Hematopoietic multipotent progenitor cell treated with erythropoietin and hydrocortisone succinate and interleukin-3 and kit ligand, for 8 days (in vitro differentiated cells): ENCODE results near the gene SCGB3A1.

Experiments
- DNase-seq: peaks from one replicate; pipeline ENCODE4 v3.0.0-alpha.2; 2015

SCGB3A1 gene

DNA sequence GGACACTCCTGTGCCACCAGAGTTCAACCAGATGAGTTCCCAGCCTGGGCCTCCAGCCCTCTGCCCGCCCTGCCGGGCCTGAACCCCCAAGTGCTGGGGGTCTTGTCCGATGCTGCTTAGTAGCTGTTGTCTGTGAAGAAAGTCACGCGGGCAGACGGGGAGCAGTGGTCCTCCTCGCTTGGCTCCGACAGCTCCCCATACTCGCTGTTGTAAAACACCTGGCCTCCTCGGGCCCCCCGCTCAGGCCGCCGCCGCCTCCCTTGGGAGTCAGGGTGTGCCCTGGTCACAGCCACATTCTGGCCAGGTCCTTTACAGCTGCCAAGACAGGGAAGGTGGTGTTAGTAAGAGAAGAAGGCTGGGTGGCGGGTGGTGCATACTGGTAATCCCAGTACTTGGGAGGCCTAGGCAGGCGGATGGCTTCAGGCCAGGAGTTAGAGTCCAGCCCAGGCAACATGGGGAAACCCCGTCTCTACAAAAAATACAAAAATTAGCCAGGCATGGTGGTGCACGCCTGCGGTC lies 11.8 kb upstream of the SCGB3A1 start:
- DNase-seq = no peak

GRCh38 chr5:180602481-180603075 lies 11.3 kb upstream of the SCGB3A1 start:
- DNase-seq = no peak

DNA sequence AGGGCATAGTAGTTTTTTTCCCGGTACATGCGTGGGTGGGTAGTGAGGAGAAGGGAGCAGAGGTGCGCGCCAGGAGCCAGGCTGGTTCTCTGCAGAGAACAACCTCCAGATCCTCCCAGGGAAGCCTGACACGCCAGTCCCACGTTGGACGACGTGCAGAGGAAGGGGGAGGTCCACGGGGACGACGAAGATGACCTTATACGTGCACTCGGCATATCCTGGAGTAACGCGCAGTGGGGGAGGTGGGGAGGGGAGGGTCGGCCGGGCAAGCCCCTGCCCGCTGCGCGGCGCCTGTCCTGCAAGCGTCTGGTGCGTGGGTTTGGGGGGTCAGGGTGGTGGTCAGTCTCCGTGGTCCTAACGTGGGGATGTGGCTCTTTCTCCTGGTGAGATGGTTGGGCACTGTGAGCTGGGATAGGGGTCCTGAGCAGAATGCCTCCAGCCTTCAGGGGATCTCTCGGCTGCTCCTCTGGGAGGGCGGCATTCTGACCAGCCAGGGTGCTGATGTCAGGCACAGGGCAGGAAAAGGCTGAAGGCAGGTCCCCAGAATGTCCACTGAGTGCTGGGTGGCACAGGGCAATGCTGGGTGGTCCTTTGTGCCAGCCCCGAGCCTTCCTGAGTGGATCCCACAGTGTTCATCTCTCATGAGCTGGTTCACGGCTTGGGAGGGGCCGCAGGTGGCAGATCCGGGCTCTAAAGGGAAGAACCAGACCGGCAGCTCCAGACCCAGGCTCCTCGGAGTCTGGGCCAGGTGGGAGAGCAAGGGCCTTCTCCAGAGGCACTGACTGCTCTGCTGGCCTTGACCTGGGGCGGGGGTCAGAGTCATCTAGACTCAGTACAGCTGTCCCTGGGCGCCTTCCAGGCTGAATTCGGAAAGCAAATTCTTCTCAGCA lies 10.5 kb upstream of the SCGB3A1 start:
- DNase-seq = no peak

- DNase-seq = no peak
Measured at GRCh38 chr5:180600554-180601041, 9.3 kb upstream of the SCGB3A1 start.

GRCh38 chr5:180599981-180600553 lies 8.8 kb upstream of the SCGB3A1 start:
- no peak for DNase-seq

- DNase-seq = no peak
Measured at GRCh38 chr5:180599590-180599914, 8.3 kb upstream of the SCGB3A1 start.

DNA sequence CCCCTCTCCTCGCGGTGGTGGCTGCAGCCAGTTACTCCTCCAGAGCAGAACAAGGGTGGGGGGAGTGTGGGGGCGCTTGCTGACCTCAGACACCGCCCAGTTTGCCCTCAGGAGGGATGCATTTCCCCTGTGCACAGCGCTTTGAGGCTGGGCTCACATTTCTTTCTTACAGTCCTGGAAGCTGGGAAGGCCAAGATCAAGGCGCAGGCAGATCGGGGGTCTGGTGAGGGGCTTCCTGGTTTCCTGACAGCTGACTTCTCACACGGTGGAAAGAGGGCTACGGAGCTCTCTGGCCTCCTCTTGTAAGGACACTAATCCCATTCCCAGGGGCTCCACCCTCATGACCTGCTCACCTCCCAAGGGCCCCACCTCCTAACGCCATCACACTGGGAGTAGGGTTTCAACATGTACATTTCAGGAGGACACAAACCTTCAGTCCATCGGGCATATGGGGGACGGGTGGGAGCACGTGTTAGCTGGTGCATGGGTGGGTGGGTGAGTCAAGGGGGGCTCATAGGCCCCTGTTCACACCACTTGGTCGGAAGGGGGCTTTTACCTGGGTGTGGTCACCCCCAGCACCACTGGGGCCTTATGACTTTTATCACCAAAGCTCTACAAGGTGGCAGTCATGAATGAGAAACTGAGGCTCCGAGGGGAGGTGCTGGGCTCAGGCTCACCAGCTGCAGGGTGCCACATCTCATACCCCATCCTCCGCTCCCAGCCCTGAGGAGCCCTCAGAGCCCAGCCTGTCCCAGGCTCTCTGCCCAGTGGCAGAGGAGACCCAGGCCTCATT lies 7.7 kb upstream of the SCGB3A1 start:
- no peak for DNase-seq

- no peak for DNase-seq
Measured at GRCh38 chr5:180598316-180598701, 7.0 kb upstream of the SCGB3A1 start.

GRCh38 chr5:180596668-180597231 lies 5.5 kb upstream of the SCGB3A1 start:
- no peak for DNase-seq

DNA sequence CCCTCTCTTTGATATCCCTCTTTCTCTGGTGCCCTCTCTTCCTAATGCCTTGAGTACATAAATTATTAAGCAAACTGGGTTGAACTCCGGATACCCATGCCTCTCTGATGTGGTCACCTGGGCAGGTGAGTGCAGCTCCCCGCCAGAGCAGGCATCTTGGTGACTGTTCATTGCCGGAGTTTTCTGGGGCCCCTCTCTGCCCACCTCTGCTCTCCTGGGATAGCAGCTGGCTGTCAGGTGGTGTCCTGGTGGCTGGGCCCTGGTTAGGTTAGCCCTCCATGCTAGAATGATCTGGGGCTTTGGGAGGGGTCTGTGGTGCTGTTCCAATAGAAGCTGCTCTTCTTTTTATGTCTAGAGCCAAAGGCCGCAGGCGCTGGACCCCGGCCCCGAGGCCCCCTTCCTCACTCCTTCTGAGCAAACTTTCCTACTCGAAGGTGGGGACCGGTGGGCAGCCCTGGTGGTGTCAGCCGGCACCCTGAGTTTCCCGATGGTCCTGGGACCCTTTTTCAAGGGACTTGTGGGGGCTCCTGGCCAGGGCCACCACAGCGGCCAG lies 4.9 kb upstream of the SCGB3A1 start:
- no peak for DNase-seq

GRCh38 chr5:180595381-180596114 lies 4.2 kb upstream of the SCGB3A1 start:
- DNase-seq = no peak

DNA sequence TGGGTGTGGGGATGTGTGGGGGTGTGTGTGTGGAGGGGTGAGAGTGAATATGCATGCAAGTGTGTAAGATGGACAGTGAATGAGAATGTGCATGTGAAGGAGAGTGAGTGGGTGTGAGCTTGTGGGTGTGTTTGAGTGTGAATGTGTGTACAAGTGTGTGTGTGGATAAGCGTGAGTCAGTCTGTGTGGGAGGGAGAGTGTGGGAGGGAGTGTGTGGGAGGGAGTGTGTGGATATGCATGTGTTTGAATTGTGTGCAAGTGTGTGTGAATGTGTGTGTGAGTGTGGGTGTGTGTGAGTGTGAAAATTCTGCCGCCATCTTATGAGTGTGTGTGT lies 3.7 kb upstream of the SCGB3A1 start:
- DNase-seq = no peak

- no peak for DNase-seq
Measured at GRCh38 chr5:180594311-180595045, 3.2 kb upstream of the SCGB3A1 start.

- no peak for DNase-seq
Measured at GRCh38 chr5:180593446-180594206, 2.3 kb upstream of the SCGB3A1 start.

DNA sequence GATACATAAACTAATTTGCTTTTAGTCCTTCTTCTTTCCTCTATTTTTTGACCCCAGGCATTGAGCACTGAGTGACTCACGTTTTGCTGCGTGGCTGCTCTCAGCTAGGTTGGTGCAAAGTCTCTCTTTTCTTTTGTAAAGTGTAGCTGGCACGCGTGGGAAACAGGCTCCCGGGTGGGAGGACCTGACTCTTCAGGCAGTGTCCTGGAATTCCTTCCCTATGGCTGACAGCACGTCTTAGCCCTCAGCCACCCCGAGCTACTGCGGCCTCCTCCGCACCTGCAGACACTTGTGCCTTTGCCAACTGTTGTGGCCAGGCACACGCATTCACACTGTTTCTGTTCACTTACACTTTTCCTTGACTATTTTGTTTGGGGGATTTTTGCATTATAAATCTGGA lies 877 bp upstream of the SCGB3A1 start:
- no peak for DNase-seq

GRCh38 chr5:180590543-180591310 lies 572 bp downstream of the SCGB3A1 start:
- DNase-seq = no peak

DNA sequence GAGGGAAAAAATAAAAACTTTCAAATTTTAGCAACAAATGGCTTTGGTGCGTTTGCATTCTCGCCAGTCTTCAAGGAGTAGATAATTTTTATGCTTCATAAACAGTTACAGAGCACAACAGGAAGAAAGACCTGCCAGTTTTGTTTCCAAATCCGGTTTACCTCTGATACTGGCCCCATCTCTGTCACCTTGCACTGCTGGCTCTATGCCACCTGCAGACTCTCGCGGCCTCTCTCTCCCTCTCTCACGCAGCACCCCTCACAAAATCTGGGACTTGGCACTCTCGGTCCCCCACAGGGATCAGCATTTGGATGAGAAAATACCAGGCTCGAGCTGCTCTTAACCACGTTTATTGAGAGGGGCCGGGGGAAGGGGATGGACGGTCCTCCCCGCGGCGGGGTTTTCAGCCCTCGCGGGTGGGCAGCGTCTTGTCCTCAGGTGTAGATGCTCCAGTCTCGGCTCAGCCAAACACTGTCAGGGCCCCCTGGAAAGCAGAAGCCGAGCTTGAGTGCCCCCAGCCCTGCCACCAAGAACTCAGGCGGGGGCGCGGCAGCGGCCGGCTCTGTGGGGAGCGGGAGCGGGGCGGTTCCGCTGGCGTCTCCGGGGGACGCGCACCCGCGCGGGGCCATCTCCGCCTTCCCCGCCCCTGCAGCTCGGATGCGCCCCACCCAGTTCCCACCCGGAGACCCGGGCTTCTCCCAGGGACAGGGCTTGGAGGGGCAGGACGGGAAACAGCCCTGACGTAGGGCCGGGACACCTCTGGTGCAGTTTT lies 1.3 kb downstream of the SCGB3A1 start:
- no peak for DNase-seq

DNA sequence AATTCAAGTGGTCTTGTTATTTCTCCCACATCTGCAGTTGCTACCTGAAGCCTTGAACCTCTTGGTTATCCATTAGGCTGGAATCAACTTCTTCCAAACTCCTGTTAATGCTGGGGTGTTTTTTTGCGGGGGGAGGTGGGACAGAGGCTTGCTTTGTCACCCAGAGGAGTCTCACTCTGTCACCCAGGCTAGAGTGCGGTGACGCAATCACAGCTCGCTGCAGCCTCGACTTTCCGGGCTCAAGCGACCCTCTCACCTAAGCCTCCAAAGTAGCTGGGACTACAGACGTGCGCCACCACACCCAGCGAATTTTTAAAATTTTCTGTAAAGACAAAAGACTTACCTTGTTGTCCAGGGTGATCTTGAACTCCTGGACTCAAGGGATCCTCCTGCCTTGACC lies 4.4 kb downstream of the SCGB3A1 start:
- no peak for DNase-seq

- no peak for DNase-seq
Measured at GRCh38 chr5:180586204-180586603, 5.1 kb downstream of the SCGB3A1 start.
